Measurements from ENCODE around the gene ZNF169.
"Not testable (repeated sequence)": the region's sequence is repeated elsewhere in the genome, so short reads cannot be mapped to it uniquely, and the experiment has no call there.

ZNF169 gene

DNA sequence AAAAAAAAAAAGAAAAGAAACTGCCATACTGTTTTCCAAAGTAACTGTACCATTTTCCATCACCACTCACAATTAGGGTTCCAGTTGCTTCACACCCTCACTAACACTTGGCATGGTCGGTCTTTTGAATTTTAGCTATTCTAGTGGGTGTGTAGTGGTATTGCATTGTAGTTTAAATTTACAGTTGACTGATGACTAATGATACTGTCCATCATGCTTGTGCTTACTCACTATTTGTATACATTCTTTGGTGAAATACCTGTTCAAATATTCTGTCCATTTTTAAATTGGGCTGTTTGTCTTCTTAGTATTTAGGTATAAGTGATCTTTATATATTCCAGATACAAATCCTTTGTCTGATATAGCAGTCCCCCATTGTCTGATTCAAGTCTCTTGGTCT is 36.2 kb upstream of the ZNF169 start:
- DNase-seq (ENCODE audit: extremely low spot score): no peak
- ChIA-PET POLR2A (no interaction called here), CTCF (no interaction called here)
- TF ChIP-seq ARNT (IDR thresholded peaks at IDR 0.05) (no peak), L3MBTL2 (conservative IDR thresholded peaks at IDR 0.05) (no peak), SP1 (IDR thresholded peaks at IDR 0.05) (no peak), NFRKB (IDR thresholded peaks at IDR 0.05) (no peak), HDGF (IDR thresholded peaks at IDR 0.05; ENCODE audit: borderline replicate concordance) (no peak)

DNA sequence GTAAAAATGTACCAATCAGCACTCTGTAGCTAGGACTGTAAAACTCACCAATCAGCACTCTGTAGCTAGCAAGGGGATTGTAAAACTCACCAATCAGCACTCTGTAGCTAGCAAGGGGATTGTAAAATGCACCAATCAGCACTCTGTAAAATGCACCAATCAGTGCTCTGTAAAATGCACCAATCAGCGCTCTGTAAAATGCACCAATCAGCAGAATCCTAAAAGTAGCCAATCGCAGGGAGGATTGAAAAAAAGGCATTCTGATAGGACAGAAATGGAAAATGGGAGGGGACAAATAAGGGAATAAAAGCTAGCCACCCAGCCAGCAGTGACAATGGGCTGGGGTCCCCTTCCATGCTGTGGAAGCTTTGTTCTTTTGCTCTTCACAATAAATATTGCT is 33.7 kb upstream of the ZNF169 start:
- POLR2A ChIA-PET; DNase-seq (ENCODE audit: extremely low spot score): not testable (repeated sequence)
- CTCF ChIA-PET: interaction anchor here (0.6 to 0.7 kb wide), 2 partner anchors 8 to 416 kb away, joined by 4 to 7 read pairs; no protein-coding TSS in a partner anchor

DNA sequence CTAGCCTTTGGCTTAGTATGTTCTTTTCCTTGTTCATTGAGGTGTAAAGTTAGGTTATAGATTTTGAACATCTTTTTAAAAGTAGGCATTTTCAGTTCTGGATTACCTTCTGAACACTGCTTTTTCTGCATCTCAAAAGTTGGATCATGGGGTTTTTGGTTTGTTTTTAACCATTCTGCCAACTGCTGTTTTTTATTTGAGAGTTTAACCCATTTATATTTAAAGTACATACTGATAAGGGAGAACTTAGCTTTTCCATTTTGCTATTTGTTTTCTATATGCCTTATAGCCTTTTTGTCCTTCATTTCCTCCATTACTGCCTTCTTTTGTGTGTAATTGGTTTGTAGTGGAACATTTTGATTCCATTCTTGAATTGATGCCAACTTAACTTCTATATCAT is 30.5 kb upstream of the ZNF169 start:
- POLR2A ChIA-PET: no interaction called here

DNA sequence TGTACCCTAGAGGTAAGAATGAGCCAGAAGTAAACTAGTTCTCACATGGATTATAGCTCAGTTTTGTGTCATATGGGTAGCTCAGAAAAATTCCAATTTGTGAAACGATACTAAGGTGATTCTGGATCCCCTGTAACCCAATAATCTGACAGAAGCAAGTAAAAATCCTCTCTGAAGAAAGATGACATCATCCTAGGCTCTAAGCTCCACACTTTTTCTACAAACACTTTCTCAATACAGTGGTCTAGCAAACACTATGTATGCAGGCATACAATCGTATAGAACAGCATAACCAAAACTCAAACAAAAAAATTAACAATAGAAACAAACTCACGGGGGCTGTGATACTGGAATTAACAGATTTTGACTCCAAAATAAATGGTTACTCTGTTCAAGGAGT is 26.7 kb upstream of the ZNF169 start:
- POLR2A ChIA-PET: no interaction called here
- DNase-seq (ENCODE audit: extremely low spot score): no peak
- CTCF ChIA-PET: no interaction called here
- TF ChIP-seq TARDBP (IDR thresholded peaks at IDR 0.05) (no peak), ELF4 (IDR thresholded peaks at IDR 0.05) (no peak), ZNF384 (IDR thresholded peaks at IDR 0.05) (no peak), FOXA1 (IDR thresholded peaks at IDR 0.05) (no peak), NFRKB (IDR thresholded peaks at IDR 0.05) (no peak), HDGF (IDR thresholded peaks at IDR 0.05; ENCODE audit: borderline replicate concordance) (no peak), CTBP1 (IDR thresholded peaks at IDR 0.05; ENCODE audit: borderline replicate concordance) (no peak), BHLHE40 (IDR thresholded peaks at IDR 0.05; ENCODE audit: borderline replicate concordance) (no peak), FOXK2 (IDR thresholded peaks at IDR 0.05) (no peak), L3MBTL2 (conservative IDR thresholded peaks at IDR 0.05) (no peak), FOXM1 (IDR thresholded peaks at IDR 0.05; ENCODE audit: borderline replicate concordance) (no peak), ARNT (IDR thresholded peaks at IDR 0.05) (no peak), SUZ12 (IDR thresholded peaks at IDR 0.05) (no peak), LEF1 (IDR thresholded peaks at IDR 0.05; ENCODE audit: borderline replicate concordance) (no peak), SP1 (IDR thresholded peaks at IDR 0.05) (no peak)
- TF ChIP-seq, protein P1, sequence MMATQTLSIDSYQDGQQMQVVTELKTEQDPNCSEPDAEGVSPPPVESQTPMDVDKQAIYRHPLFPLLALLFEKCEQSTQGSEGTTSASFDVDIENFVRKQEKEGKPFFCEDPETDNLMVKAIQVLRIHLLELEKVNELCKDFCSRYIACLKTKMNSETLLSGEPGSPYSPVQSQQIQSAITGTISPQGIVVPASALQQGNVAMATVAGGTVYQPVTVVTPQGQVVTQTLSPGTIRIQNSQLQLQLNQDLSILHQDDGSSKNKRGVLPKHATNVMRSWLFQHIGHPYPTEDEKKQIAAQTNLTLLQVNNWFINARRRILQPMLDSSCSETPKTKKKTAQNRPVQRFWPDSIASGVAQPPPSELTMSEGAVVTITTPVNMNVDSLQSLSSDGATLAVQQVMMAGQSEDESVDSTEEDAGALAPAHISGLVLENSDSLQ (IDR thresholded peaks at IDR 0.05): no peak

More for the DNA sequence above, 30.5 kb upstream of the ZNF169 start:
- DNase-seq (ENCODE audit: extremely low spot score): no peak
- CTCF ChIA-PET: no interaction called here
- TF ChIP-seq CTBP1 (IDR thresholded peaks at IDR 0.05; ENCODE audit: borderline replicate concordance) (no peak), SUZ12 (IDR thresholded peaks at IDR 0.05) (no peak), ELF4 (IDR thresholded peaks at IDR 0.05) (no peak), FOXA1 (IDR thresholded peaks at IDR 0.05) (no peak), FOXM1 (IDR thresholded peaks at IDR 0.05; ENCODE audit: borderline replicate concordance) (no peak), ARNT (IDR thresholded peaks at IDR 0.05) (no peak), BHLHE40 (IDR thresholded peaks at IDR 0.05; ENCODE audit: borderline replicate concordance) (no peak), TARDBP (IDR thresholded peaks at IDR 0.05) (no peak), SP1 (IDR thresholded peaks at IDR 0.05) (no peak)

DNA sequence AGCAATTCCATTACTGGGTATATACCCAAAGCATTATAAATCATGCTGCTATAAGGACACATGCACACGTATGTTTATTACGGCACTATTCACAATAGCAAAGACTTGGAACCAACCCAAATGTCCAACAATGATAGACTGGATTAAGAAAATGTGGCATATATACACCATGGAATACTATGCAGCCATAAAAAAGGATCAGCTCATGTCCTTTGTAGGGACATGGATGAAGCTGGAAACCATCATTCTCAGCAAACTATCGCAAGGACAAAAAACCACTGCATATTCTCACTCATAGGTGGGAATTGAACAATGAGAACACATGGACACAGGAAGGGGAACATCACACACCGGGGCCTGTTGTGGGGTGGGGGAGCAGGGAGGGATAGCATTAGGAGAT is 18.0 kb upstream of the ZNF169 start:
- DNase-seq (ENCODE audit: extremely low spot score); CTCF ChIA-PET; POLR2A ChIA-PET: not testable (repeated sequence)

DNA sequence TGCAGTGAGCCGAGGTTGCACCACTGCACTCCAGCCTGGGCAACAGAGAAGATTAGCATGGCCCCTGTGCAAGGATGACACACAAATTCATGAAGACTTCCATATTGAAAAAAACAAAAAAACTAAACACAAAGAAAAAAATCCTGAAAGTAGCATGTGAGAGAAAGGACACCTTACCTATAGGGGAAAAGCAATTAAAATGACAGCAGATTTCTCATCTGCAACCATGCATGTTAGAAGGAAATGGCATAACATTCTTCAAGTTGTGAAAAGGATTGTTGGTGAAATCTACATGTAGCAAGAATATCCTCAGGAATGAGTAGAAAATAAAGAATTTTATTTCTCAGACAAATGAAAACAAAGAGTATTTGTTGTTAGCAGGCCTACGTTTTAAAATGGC is 13.4 kb upstream of the ZNF169 start:
- CTCF ChIA-PET: no interaction called here
- no peak for DNase-seq (ENCODE audit: extremely low spot score)
- TF ChIP-seq NFRKB (IDR thresholded peaks at IDR 0.05) (no peak), L3MBTL2 (conservative IDR thresholded peaks at IDR 0.05) (no peak), ARNT (IDR thresholded peaks at IDR 0.05) (no peak), FOXM1 (IDR thresholded peaks at IDR 0.05; ENCODE audit: borderline replicate concordance) (no peak), TARDBP (IDR thresholded peaks at IDR 0.05) (no peak), FOXA1 (IDR thresholded peaks at IDR 0.05) (no peak), BHLHE40 (IDR thresholded peaks at IDR 0.05; ENCODE audit: borderline replicate concordance) (no peak), LEF1 (IDR thresholded peaks at IDR 0.05; ENCODE audit: borderline replicate concordance) (no peak), ZNF384 (IDR thresholded peaks at IDR 0.05) (no peak), SP1 (IDR thresholded peaks at IDR 0.05) (no peak), HDGF (IDR thresholded peaks at IDR 0.05; ENCODE audit: borderline replicate concordance) (no peak), SUZ12 (IDR thresholded peaks at IDR 0.05) (no peak), FOXK2 (IDR thresholded peaks at IDR 0.05) (no peak)
- TF ChIP-seq, protein P1 (IDR thresholded peaks at IDR 0.05): no peak
- POLR2A ChIA-PET: no interaction called here

DNA sequence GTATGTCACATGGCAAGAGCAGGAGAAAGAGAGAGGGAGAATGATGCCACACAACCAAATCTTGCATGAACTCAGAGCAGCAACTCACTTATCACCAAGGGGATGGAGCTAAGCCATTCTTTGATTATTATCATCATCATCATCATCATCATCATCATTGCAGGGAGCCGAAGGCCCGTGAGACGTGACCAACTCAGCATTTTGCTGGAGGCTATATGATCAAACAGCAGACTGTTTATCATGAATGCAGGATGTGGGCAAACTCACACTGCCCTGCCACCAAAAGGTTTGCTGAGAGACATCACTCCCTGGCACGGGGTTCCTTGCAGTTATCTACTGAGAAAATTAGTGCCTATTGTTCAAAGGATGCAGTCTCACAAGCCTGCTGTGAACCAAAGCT is 8.6 kb upstream of the ZNF169 start:
- no peak for DNase-seq (ENCODE audit: extremely low spot score)
- ChIA-PET CTCF (no interaction called here), POLR2A (no interaction called here)
- no peak for TF ChIP-seq HDGF (IDR thresholded peaks at IDR 0.05; ENCODE audit: borderline replicate concordance)
- TF ChIP-seq, protein P1 (IDR thresholded peaks at IDR 0.05): no peak
- TF ChIP-seq ELF4 (IDR thresholded peaks at IDR 0.05): no peak
- TF ChIP-seq FOXK2 (IDR thresholded peaks at IDR 0.05): no peak
- no peak for TF ChIP-seq ZNF384 (IDR thresholded peaks at IDR 0.05)
- no peak for TF ChIP-seq NFRKB (IDR thresholded peaks at IDR 0.05)
- no peak for TF ChIP-seq FOXA1 (IDR thresholded peaks at IDR 0.05)
- TF ChIP-seq SUZ12 (IDR thresholded peaks at IDR 0.05): no peak
- no peak for TF ChIP-seq FOXM1 (IDR thresholded peaks at IDR 0.05; ENCODE audit: borderline replicate concordance)
- no peak for TF ChIP-seq L3MBTL2 (conservative IDR thresholded peaks at IDR 0.05)
- TF ChIP-seq ARNT (IDR thresholded peaks at IDR 0.05): no peak
- no peak for TF ChIP-seq SP1 (IDR thresholded peaks at IDR 0.05)
